Heart left ventricle (tissue), 16 donors: ENCODE results near the gene RUVBL2. TPM values are rescaled to one million over a fixed set of nuclear protein-coding genes. Genes with fewer than 3 reads are reported as not detected.

Experiments
- ATAC-seq, 4 donors: fragments of 200-7000 bp; cut with Tn5 transposase; one replicate each; pipeline ENCODE4 v1.9.1; 2020 to 2022; ENCODE audit warnings: moderate library complexity in 4 of 4, mild to moderate bottlenecking in 3 of 4, moderate number of reproducible peaks in 1 of 4
- DNase-seq, 5 donors: peaks; one replicate each; pipeline ENCODE4 v3.0.0-alpha.2; 2020
- H3K27ac ChIP-seq, 12 donors: fragments of 200-600 bp; sonication (generic) in 4 of 12; one replicate each; pipeline versions ENCODE4 v1.5.0 to v1.8.0; 2016 to 2022; ENCODE audit warnings: mild to moderate bottlenecking in 2 of 12
- H3K27me3 ChIP-seq, 9 donors: fragments of 200-600 bp; sonication (generic) in 2 of 9; one replicate each; pipeline versions ENCODE4 v1.5.1 to v1.8.0; 2016 to 2022; ENCODE audit warnings: mild to moderate bottlenecking in 3 of 9
- H3K36me3 ChIP-seq, 9 donors: fragments of 200-600 bp; sonication (generic) in 2 of 9; one replicate each; pipeline versions ENCODE4 v1.5.0 to v1.8.0; 2018 to 2022; ENCODE audit warnings: mild to moderate bottlenecking in 2 of 9
- H3K4me1 ChIP-seq, 12 donors: fragments of 200-600 bp; sonication (generic) in 4 of 12; one replicate each; pipeline versions ENCODE4 v1.5.0 to v1.8.0; 2016 to 2022; ENCODE audit warnings: mild to moderate bottlenecking in 3 of 12
- H3K4me3 ChIP-seq, 12 donors: fragments of 200-600 bp; sonication (generic) in 4 of 12; one replicate each; pipeline versions ENCODE4 v1.5.0 to v1.8.0; 2017 to 2022; ENCODE audit warnings: mild to moderate bottlenecking in 9 of 12, moderate library complexity in 4 of 12
- H3K9me3 ChIP-seq, 12 donors: fragments of 200-600 bp; sonication (generic) in 4 of 12; one replicate each; pipeline versions ENCODE4 v1.5.0 to v1.8.0; 2016 to 2022; ENCODE audit warnings: mild to moderate bottlenecking in 1 of 12
- POLR2A ChIP-seq, 2 donors: fragments of 450-650 bp; IDR thresholded peaks; one replicate each; pipeline ENCODE4 v1.6.1; 2017; ENCODE audit warnings: antibody characterized with exemption in 2 of 2, mild to moderate bottlenecking in 2 of 2, moderate library complexity in 2 of 2
- WGBS, 4 donors: extraction: QIAGEN DNeasy Blood & Tissue Kit in 2 of 4; methylation state at CpG; one replicate each; pipeline versions ENCODE4 v1.1.5 to v1.1.7; 2013 to 2018; 5-methylcytosine and 5-hydroxymethylcytosine counted together
- intact Hi-C, 10 donors: fragments of 100-400 bp; cut with DNase I; formaldehyde crosslinking; loops; one replicate each; pipeline versions ENCODE4 v1.11.1 to v1.14.2; 2022
- polyA plus RNA-seq, 2 donors: library from polyadenylated mRNA; stranded (reverse); fragments of 200-250 nt; gene quantifications; one replicate each; pipeline ENCODE4 v1.2.3, GENCODE V29; 2013
- total RNA-seq, 9 donors: library from RNA; depleted of rRNA in 2 of 9; stranded (reverse); fragments of >200 nt in 2 of 9; fragmentation: NEBNext Ultra II Directional in 3 of 9; extraction: Animal tissue kit (Norgen Biotek cat#: 25700) in 3 of 9; gene quantifications; one replicate each; pipeline versions ENCODE4 v1.1.0 to v1.2.4, GENCODE V29; 2016 to 2023
- TF ChIP-seq, protein P1 (sequence below), 12 donors: fragments of 200-600 bp; sonication (generic) in 4 of 12; IDR thresholded peaks; one replicate each; pipeline versions ENCODE4 v1.5.0 to v1.8.0; 2018 to 2022; ENCODE audit warnings: antibody characterized with exemption in 12 of 12, mild to moderate bottlenecking in 5 of 12
- donor health status: ischemic (EF 13 %, LVEDD 7.1; RV severe dilation, severe dysfunction).
- donor health status: healthy with polysubstance abuse.
- donor health status: DM: no; HTN: yes; CAD: no.
- donor health status: DM: no; HTN: no; CAD: no.
- donor health status: ischemic (EF 25% LVEDD 6.9; RV normal size, moderate dysfunction).
- donor health status: ischemic (EF 25% LVEDD 5.7; RV mildly dilated, moderate dysfunction).
- donor health status: healthy.
- donor health status: DM: yes; HTN: yes; CAD: no.
- donor health status: ischemic (EF 35%, LVEDD 5.7; RV mildly dilated, moderate dysfunction).
- donor health status: nonischemic (EF 11% LVEDD 7.7; RV severe dilation, severe dysfunction).
- donor health status: DM: yes; HTN: yes; CAD: no.
- donor health status: PGD.
- donor health status: ischemic (EF 29% LVEDD 5.4; RV normal size, mild dysfunction).
- donor health status: nonischemic (EF 23%, LVEDD 6.1; RV moderate dilation, normal function).

Gene RUVBL2
- total and polyA plus RNA-seq, 11 donors = 41.4 to 109 (median 54.7) TPM

GRCh38 chr19:48987323-48987722 is 6.4 kb upstream of the RUVBL2 start:
- intact Hi-C loops = no loop called here
- Histone ChIP-seq H3K9me3 (no peaks in the 10 kb centered on the region), H3K36me3 (peaks cover 0 to 74% (median 65%) of the 10 kb centered on the region in 9 donors), H3K4me1 (peaks cover 0 to 39% (median 23%) of the 10 kb centered on the region in 12 donors), H3K4me3 (no peak overlapping the region), H3K27me3 (no peaks in the 10 kb centered on the region), H3K27ac (no peak overlapping the region)
- DNase-seq (no peak), ATAC-seq (no peak)
- TF ChIP-seq, protein P1, sequence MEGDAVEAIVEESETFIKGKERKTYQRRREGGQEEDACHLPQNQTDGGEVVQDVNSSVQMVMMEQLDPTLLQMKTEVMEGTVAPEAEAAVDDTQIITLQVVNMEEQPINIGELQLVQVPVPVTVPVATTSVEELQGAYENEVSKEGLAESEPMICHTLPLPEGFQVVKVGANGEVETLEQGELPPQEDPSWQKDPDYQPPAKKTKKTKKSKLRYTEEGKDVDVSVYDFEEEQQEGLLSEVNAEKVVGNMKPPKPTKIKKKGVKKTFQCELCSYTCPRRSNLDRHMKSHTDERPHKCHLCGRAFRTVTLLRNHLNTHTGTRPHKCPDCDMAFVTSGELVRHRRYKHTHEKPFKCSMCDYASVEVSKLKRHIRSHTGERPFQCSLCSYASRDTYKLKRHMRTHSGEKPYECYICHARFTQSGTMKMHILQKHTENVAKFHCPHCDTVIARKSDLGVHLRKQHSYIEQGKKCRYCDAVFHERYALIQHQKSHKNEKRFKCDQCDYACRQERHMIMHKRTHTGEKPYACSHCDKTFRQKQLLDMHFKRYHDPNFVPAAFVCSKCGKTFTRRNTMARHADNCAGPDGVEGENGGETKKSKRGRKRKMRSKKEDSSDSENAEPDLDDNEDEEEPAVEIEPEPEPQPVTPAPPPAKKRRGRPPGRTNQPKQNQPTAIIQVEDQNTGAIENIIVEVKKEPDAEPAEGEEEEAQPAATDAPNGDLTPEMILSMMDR (IDR thresholded peaks at IDR 0.05) = no peak
- TF ChIP-seq POLR2A (IDR thresholded peaks at IDR 0.05) = no peak
- WGBS, 4 donors = 90 to 92% (median 91%) methylated on average over 6 to 7 of the region's 7 CpGs

DNA sequence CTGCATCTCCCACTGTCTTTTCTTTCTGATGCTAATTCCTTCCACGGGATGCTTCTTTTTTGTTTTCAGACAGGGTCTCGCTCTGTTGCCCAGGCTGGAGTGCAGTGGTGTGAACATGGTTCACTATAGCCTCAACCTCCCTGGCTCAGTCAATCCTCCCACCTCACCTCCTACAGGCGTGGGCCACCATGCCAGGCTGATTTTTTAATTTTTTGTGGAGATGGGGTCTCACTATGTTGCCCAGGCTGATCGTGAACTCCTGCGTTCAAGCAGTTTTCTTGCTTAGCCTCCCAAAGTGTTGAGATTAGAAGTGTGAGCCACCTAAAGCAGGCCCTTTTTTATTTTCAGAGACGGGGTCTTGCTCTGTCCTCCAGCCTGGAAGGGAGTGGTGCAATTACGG is 5.4 kb upstream of the RUVBL2 start:
- TF ChIP-seq, protein P1 (IDR thresholded peaks at IDR 0.05) = no peak
- no peak for TF ChIP-seq POLR2A (IDR thresholded peaks at IDR 0.05)
- DNase-seq (no peak), ATAC-seq (no peak)
- no peaks in the 10 kb centered on the region for H3K9me3 ChIP-seq
- no peak overlapping the region for H3K27ac ChIP-seq
- intact Hi-C loops = no loop called here
- H3K4me1 ChIP-seq = peaks cover 0 to 41% (median 24%) of the 10 kb centered on the region in 12 donors
- H3K36me3 ChIP-seq = peaks cover 0 to 64% (median 55%) of the 10 kb centered on the region in 9 donors
- no peak overlapping the region for H3K4me3 ChIP-seq
- WGBS, 4 donors = 89 to 96% (median 94%) methylated on average over 7 of the region's 7 CpGs
- no peaks in the 10 kb centered on the region for H3K27me3 ChIP-seq

- intact Hi-C loops = no loop called here
- DNase-seq = no peak
- Histone ChIP-seq H3K36me3 (peaks cover 0 to 58% (median 49%) of the 10 kb centered on the region in 9 donors), H3K27me3 (no peaks in the 10 kb centered on the region), H3K27ac (peak overlapping the region in 4 of 12 donors; percentile 7 to 99 (median 95)), H3K4me1 (peaks cover 0 to 41% (median 24%) of the 10 kb centered on the region in 12 donors), H3K4me3 (no peak overlapping the region), H3K9me3 (no peaks in the 10 kb centered on the region)
- TF ChIP-seq POLR2A (IDR thresholded peaks at IDR 0.05) = no peak
- TF ChIP-seq, protein P1 (IDR thresholded peaks at IDR 0.05) = no peak
- 89 to 94% (median 92%) methylated on average over 9 of the region's 9 CpGs for WGBS, 4 donors
- no peak for ATAC-seq
Observed at GRCh38 chr19:48988860-48989259, 4.8 kb upstream of the RUVBL2 start.

DNA sequence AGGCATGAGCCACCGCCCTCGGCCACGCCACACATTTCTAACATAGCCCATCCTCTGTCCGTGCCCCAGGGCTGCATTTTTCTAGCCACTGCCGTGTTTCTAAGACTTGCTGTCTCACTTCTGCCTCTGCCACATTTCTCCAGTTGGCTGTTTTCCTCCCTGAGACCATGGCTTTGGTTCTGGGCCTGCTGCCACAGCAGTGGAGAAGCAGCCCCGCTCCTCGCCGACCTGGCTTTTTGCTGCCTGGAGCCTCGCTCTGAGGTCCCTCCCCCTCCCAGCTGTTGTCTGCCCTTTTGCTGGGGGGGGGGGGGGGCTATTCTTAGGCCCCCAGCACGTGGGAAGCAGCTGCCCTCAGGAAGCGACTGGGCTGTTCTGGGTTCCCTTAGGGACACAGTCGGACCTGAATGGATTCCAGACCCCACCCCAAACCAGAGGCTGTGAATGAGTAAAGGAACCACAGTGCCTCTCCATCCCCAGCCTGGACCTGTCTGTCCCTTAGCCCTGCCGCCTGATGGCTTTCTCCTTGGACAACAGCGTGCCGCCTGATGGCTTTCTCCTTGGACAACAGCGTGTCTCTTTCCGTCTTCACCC is 3.9 kb upstream of the RUVBL2 start:
- Histone ChIP-seq H3K27me3 (no peaks in the 10 kb centered on the region), H3K4me3 (peak overlapping the region in 6 of 12 donors; percentile 12 to 99 (median 79)), H3K36me3 (peaks cover 0 to 49% (median 40%) of the 10 kb centered on the region in 9 donors), H3K9me3 (no peaks in the 10 kb centered on the region), H3K27ac (peak overlapping the region in 11 of 12 donors; percentile 90 to 99 (median 96)), H3K4me1 (peaks cover 6 to 48% (median 32%) of the 10 kb centered on the region in 12 donors)
- 36 to 48% (median 45%) methylated on average over 17 of the region's 17 CpGs for WGBS, 4 donors
- TF ChIP-seq, protein P1 (IDR thresholded peaks at IDR 0.05) = no peak
- peak in 1 of 2 donors; percentile 22 for TF ChIP-seq POLR2A (IDR thresholded peaks at IDR 0.05)
- ATAC-seq = peak in 2 of 4 donors; percentile 6
- peak; percentile 63 to 78 (median 72) for DNase-seq
- intact Hi-C loops = loop anchor here in 4 of 10 donors (5.0 to 10.0 kb wide), 4 partner anchors 158 to 225 kb away; no protein-coding TSS in a partner anchor
